ENCODE data around the gene ZC3H15.

DNA sequence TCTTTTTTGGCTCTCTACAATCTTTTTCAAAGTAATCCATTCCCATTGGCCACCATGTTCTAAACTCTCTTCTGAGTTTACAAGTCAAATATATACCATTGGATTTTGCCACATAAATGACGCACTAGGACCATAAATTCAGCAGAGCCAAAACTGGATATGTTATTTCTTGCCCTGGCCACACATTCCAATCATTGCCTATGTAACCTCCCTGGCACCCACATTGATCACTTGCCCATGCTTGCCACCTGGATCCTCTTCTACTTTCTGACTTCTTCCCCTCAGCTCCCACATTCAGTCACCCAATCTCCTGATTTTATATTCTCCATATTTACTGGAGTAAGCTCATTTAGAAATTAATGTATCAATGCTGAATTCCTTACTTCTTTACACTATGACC, 5.1 kb upstream of the ZC3H15 start:
- no peak for TF ChIP-seq GATA2 (IDR thresholded peaks at IDR 0.05; ENCODE audit: low read depth, low read length)
- TF ChIP-seq GATA3 (IDR thresholded peaks at IDR 0.05; ENCODE audit: low read depth, low read length) = no peak
